ENCODE results near the gene COL5A1. TPM values are rescaled to one million over a fixed set of nuclear protein-coding genes. Genes with fewer than 3 reads are reported as not detected.

Gene COL5A1
- polyA plus RNA-seq, 3 donors from 2014 or later = not detected

GRCh38 chr9:134891713-134892112 lies 250.1 kb downstream of the COL5A1 start:
- H3K4me1 Mint-ChIP-seq = no peaks in the 10 kb centered on the region
- no peak overlapping the region for H3K27ac Mint-ChIP-seq
- no peak for DNase-seq
- H3K27me3 Mint-ChIP-seq (ENCODE audit: low read depth in 3 of 3) = peaks cover 0 to 5% (median 2%) of the 10 kb centered on the region in 3 donors
- H3K9me3 Mint-ChIP-seq = no peaks in the 10 kb centered on the region
- no peaks in the 10 kb centered on the region for H3K36me3 Mint-ChIP-seq
- no peak overlapping the region for H3K4me3 Mint-ChIP-seq

DNA sequence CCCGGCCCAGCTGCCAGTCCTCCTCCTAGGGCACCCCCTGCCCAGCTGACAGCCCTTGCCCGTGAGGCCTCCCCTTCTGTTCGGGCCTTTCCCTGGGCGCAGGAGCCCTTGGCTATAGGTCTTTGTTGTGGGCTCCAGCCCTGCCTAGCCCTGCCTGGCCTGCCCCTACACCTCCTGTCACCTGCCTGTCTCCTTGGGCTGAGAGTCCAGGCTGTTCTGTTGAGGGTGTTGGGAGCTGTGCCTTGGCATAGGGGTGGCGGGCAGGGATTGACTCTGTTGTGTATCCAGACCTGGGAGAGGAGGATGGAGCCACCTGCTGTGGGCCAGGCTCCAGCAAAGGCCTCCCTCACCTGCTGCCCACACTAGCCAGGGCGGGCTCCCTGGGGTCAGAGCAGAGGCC lies 250.6 kb downstream of the COL5A1 start:
- H3K27ac Mint-ChIP-seq = no peak overlapping the region
- no peak for DNase-seq
- H3K27me3 Mint-ChIP-seq (ENCODE audit: low read depth in 3 of 3) = peaks cover 0 to 5% (median 2%) of the 10 kb centered on the region in 3 donors
- no peaks in the 10 kb centered on the region for H3K9me3 Mint-ChIP-seq
- H3K4me1 Mint-ChIP-seq = no peaks in the 10 kb centered on the region
- H3K36me3 Mint-ChIP-seq = no peaks in the 10 kb centered on the region
- H3K4me3 Mint-ChIP-seq = no peak overlapping the region

- Mint-ChIP-seq H3K9me3 (no peaks in the 10 kb centered on the region), H3K27me3 (ENCODE audit: low read depth in 3 of 3) (peaks cover 2 to 5% (median 3%) of the 10 kb centered on the region in 3 donors), H3K4me3 (no peak overlapping the region), H3K36me3 (no peaks in the 10 kb centered on the region), H3K4me1 (no peaks in the 10 kb centered on the region), H3K27ac (no peak overlapping the region)
- no peak for DNase-seq
Observed at GRCh38 chr9:134892820-134893420, 251.3 kb downstream of the COL5A1 start.

Other genes with a start within 250 kb of the COL5A1 start
- gene FCN2, start 239.0 kb downstream of the COL5A1 start, polyA plus RNA-seq = not detected